Measurements from ENCODE around the gene FOXE3. TPM values are rescaled to one million over a fixed set of nuclear protein-coding genes. Genes with fewer than 3 reads are reported as not detected.

Gene FOXE3
- total and polyA plus RNA-seq, 2 of the 4 experiments (the other 2 are of a cell fraction): 0.12 TPM; not detected in 1

- DNase-seq (peak; percentile 56), ATAC-seq (ENCODE audit: low read depth) (no peak)
- no peak overlapping the region for H4K5ac ChIP-seq (ENCODE audit: low read depth, low read length)
- no TSS peak for BruUV-seq (replicated peaks)
- H3K79me1 ChIP-seq (ENCODE audit: low read depth in 1 of 2, low read length in 2 of 2): no peaks in the 10 kb centered on the region
- H3K23ac ChIP-seq (ENCODE audit: low read depth, low read length): no peak overlapping the region
- H3K9ac ChIP-seq (ENCODE audit: low read depth, low read length): no peak overlapping the region
- ChIA-PET POLR2A (ENCODE audit: unreplicated experiment) (no interaction called here), CTCF (interaction anchor here (0.6 to 0.7 kb wide), 2 partner anchors 136 to 316 kb away, joined by 4 to 5 read pairs; no protein-coding TSS in a partner anchor)
- dilution Hi-C loops (cut with HindIII; ENCODE audit: low sequenced_read_pairs, unreplicated experiment): no loop called here
- in situ Hi-C loops (cut with MboI; ENCODE audit: low sequenced_read_pairs): no loop called here
- peaks cover 2% of the 10 kb centered on the region; the same call in 1 of the 2 replicates for H3K27me3 ChIP-seq (ENCODE audit: control insufficient read depth, insufficient read depth, low read length)
- H3K27ac ChIP-seq (ENCODE audit: insufficient read depth, low read length): no peak overlapping the region
- no peak overlapping the region for H2BK5ac ChIP-seq (ENCODE audit: low read depth, low read length, poor library complexity, severe bottlenecking)
- peaks cover 8% of the 10 kb centered on the region; the same call in 1 of the 2 replicates for H4K20me1 ChIP-seq (ENCODE audit: insufficient read depth, low read length)
- H2BK15ac ChIP-seq (ENCODE audit: low read depth, low read length): no peak overlapping the region
- no peaks in the 10 kb centered on the region for H3K9me1 ChIP-seq (ENCODE audit: insufficient read depth, low read length)
- H3K56ac ChIP-seq (ENCODE audit: extremely low read depth, insufficient read depth, low read length): no peak overlapping the region
- H3K14ac ChIP-seq (replicated peaks; ENCODE audit: low read depth, low read length): no peak overlapping the region
- H3K18ac ChIP-seq (ENCODE audit: low read depth, low read length): no peak overlapping the region
- no peak overlapping the region for H2BK20ac ChIP-seq (ENCODE audit: low read depth, low read length)
- H3K9me3 ChIP-seq (ENCODE audit: control insufficient read depth, insufficient read depth, low read length): no peaks in the 10 kb centered on the region
- no peak overlapping the region for H2BK120ac ChIP-seq (ENCODE audit: low read depth, low read length)
- no peak overlapping the region for H2AK9ac ChIP-seq (replicated peaks; ENCODE audit: low read depth, low read length, poor library complexity)
- no peak for TF ChIP-seq CHD1 (IDR thresholded peaks at IDR 0.05; ENCODE audit: low read depth, low read length)
- TF ChIP-seq MAZ (IDR thresholded peaks at IDR 0.05; ENCODE audit: borderline replicate concordance, low read depth, low read length): no peak
- TF ChIP-seq ELK1 (IDR thresholded peaks at IDR 0.05; ENCODE audit: borderline replicate concordance, low read depth, low read length): no peak
- no peak for TF ChIP-seq FOS (IDR thresholded peaks at IDR 0.05; ENCODE audit: low read depth, low read length)
- no peak for TF ChIP-seq RCOR1 (IDR thresholded peaks at IDR 0.05; ENCODE audit: insufficient replicate concordance, low read length)
- no peak for TF ChIP-seq MAFK (IDR thresholded peaks at IDR 0.05; ENCODE audit: low read depth, low read length)
- no peak for TF ChIP-seq RAD21 (IDR thresholded peaks at IDR 0.05; ENCODE audit: low read length)
- no peak for TF ChIP-seq SMC3 (IDR thresholded peaks at IDR 0.05; ENCODE audit: low read depth, low read length)
- no peak for TF ChIP-seq NFE2L2 (IDR thresholded peaks at IDR 0.05; ENCODE audit: low read depth, low read length)
- TF ChIP-seq POLR2A (IDR thresholded peaks at IDR 0.05; ENCODE audit: low read depth, low read length): no peak
- TF ChIP-seq MXI1 (IDR thresholded peaks at IDR 0.05; ENCODE audit: borderline replicate concordance, low read depth, low read length): no peak
- no peak for TF ChIP-seq CTCF (conservative IDR thresholded peaks at IDR 0.05; ENCODE audit: low read depth, low read length)
- no peak for TF ChIP-seq BHLHE40 (IDR thresholded peaks at IDR 0.05; ENCODE audit: low read depth, low read length)
- peaks cover 2% of the 10 kb centered on the region; the same call in 1 of the 2 replicates for H3K4me1 ChIP-seq (ENCODE audit: control insufficient read depth, insufficient read depth, low read length)
- no peaks in the 10 kb centered on the region for H3K36me3 ChIP-seq (ENCODE audit: control insufficient read depth, insufficient read depth, low read length)
- no peak overlapping the region for H3K4ac ChIP-seq (ENCODE audit: low read depth, low read length)
- no peak overlapping the region for H4K91ac ChIP-seq (ENCODE audit: insufficient read depth, low read depth, low read length)
- H2AK5ac ChIP-seq (ENCODE audit: low read depth, low read length): no peak overlapping the region
- H4K8ac ChIP-seq (ENCODE audit: low read depth in 2 of 2, low read length in 2 of 2): no peak overlapping the region
- no peak overlapping the region for H3K4me2 ChIP-seq (ENCODE audit: low read depth, low read length)
- no CpG with 5 or more reads among the region's 5 CpGs for WGBS, 2 experiments (ENCODE audit: extremely low coverage in 2 of 2, insufficient read length in 1 of 2)
- intact Hi-C loops (cut with micrococcal nuclease): no loop called here
- no peak overlapping the region for H2AFZ ChIP-seq (replicated peaks; ENCODE audit: low read length, poor library complexity)
- no peak overlapping the region for H3K4me3 ChIP-seq (ENCODE audit: insufficient read depth, low read depth, low read length)
Measured at GRCh38 chr1:47393141-47393540, 22.9 kb upstream of the FOXE3 start.
